ENCODE measurements around the gene RFFL.

RFFL gene

GRCh38 chr17:34988644-34989043 lies 74.9 kb downstream of the RFFL start:
- no peaks in the 10 kb centered on the region for H3K9me3 ChIP-seq (ENCODE audit: control insufficient read depth, insufficient read depth, low read length)
- peaks cover 95% of the 10 kb centered on the region for H3K36me3 ChIP-seq (ENCODE audit: control insufficient read depth, insufficient read depth, low read length)
- H3K4me3 ChIP-seq (ENCODE audit: low read depth, low read length), result no peak overlapping the region
- H3K4me1 ChIP-seq (ENCODE audit: control insufficient read depth, insufficient read depth, low read length), result no peaks in the 10 kb centered on the region
- H3K27ac ChIP-seq (ENCODE audit: low read depth, low read length), result no peak overlapping the region
- no peak overlapping the region for H3K9ac ChIP-seq (ENCODE audit: low read depth, low read length)
- H3K27me3 ChIP-seq (ENCODE audit: control insufficient read depth, insufficient read depth, low read length), result no peaks in the 10 kb centered on the region

GRCh38 chr17:34987232-34987631 lies 76.3 kb downstream of the RFFL start:
- no peak overlapping the region for H3K27ac ChIP-seq (ENCODE audit: low read depth, low read length)
- no peaks in the 10 kb centered on the region for H3K4me1 ChIP-seq (ENCODE audit: control insufficient read depth, insufficient read depth, low read length)
- H3K27me3 ChIP-seq (ENCODE audit: control insufficient read depth, insufficient read depth, low read length), result no peaks in the 10 kb centered on the region
- no peaks in the 10 kb centered on the region for H3K9me3 ChIP-seq (ENCODE audit: control insufficient read depth, insufficient read depth, low read length)
- H3K4me3 ChIP-seq (ENCODE audit: low read depth, low read length), result no peak overlapping the region
- peaks cover 92% of the 10 kb centered on the region for H3K36me3 ChIP-seq (ENCODE audit: control insufficient read depth, insufficient read depth, low read length)
- H3K9ac ChIP-seq (ENCODE audit: low read depth, low read length), result no peak overlapping the region

DNA sequence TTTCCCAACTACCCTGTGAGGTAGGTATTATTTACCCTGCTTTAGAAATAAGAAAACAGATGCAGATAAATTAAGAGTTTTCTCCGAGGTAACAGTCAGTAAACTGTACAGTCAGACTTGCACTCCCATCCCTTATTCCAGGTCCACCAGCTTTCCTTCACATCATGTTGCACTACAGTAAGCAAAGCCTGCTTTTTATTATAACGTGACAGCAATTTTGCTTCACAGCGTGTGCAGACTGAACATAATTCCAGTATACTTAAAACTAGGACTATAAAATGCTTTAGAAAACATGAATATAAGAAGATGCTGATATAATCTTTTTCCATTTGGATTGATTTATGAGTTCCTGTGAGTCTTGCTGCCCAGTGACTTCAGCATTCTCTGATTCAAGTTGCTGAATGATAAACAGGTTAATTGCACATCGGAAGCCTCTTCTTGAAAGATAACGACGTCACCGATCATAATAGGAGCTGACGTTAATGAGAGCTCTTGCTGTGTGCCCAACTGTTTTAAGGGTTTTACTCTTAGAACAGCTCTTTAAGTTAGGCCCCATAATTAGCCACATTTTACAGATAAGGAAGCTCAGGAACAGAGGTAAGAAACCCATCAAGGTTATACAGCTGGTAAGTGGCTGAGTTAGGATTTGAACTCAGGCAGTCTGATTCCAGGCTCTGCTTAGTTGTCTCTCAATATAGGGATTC lies 81.8 kb downstream of the RFFL start:
- H3K27ac ChIP-seq (ENCODE audit: low read depth, low read length), result peak overlapping the region; percentile 96
- H3K27me3 ChIP-seq (ENCODE audit: control insufficient read depth, insufficient read depth, low read length), result no peaks in the 10 kb centered on the region
- peak overlapping the region; percentile 74 for H3K4me3 ChIP-seq (ENCODE audit: low read depth, low read length)
- H3K9ac ChIP-seq (ENCODE audit: low read depth, low read length), result peak overlapping the region; percentile 98
- H3K36me3 ChIP-seq (ENCODE audit: control insufficient read depth, insufficient read depth, low read length), result peaks cover 44% of the 10 kb centered on the region
- H3K9me3 ChIP-seq (ENCODE audit: control insufficient read depth, insufficient read depth, low read length), result no peaks in the 10 kb centered on the region
- peaks cover 15% of the 10 kb centered on the region; the same call in 1 of the 2 replicates for H3K4me1 ChIP-seq (ENCODE audit: control insufficient read depth, insufficient read depth, low read length)

- Histone ChIP-seq H3K9ac (ENCODE audit: low read depth, low read length) (peak overlapping the region; percentile 98), H3K27ac (ENCODE audit: low read depth, low read length) (peak overlapping the region; percentile 96), H3K27me3 (ENCODE audit: control insufficient read depth, insufficient read depth, low read length) (no peaks in the 10 kb centered on the region), H3K4me3 (ENCODE audit: low read depth, low read length) (peak overlapping the region; percentile 74), H3K4me1 (ENCODE audit: control insufficient read depth, insufficient read depth, low read length) (peaks cover 15% of the 10 kb centered on the region; the same call in 1 of the 2 replicates), H3K9me3 (ENCODE audit: control insufficient read depth, insufficient read depth, low read length) (no peaks in the 10 kb centered on the region), H3K36me3 (ENCODE audit: control insufficient read depth, insufficient read depth, low read length) (peaks cover 38% of the 10 kb centered on the region)
Measured at GRCh38 chr17:34980681-34981537, 82.6 kb downstream of the RFFL start.

GRCh38 chr17:34980353-34980680 lies 83.2 kb downstream of the RFFL start, which contains the start of gene LIG3:
TSS of gene LIG3 (plus strand) at chr17:34980512. CDS start at chr17:34983006, 2,494 bp downstream.
- Histone ChIP-seq H3K27me3 (ENCODE audit: control insufficient read depth, insufficient read depth, low read length) (no peaks in the 10 kb centered on the region), H3K27ac (ENCODE audit: low read depth, low read length) (peak within 1 kb of the TSS; percentile 96), H3K9me3 (ENCODE audit: control insufficient read depth, insufficient read depth, low read length) (no peaks in the 10 kb centered on the region), H3K36me3 (ENCODE audit: control insufficient read depth, insufficient read depth, low read length) (peaks cover 32% of the 10 kb centered on the region), H3K9ac (ENCODE audit: low read depth, low read length) (peak within 1 kb of the TSS; percentile 98), H3K4me1 (ENCODE audit: control insufficient read depth, insufficient read depth, low read length) (peaks cover 15% of the 10 kb centered on the region; the same call in 1 of the 2 replicates), H3K4me3 (ENCODE audit: low read depth, low read length) (peak within 1 kb of the TSS; percentile 74)

DNA sequence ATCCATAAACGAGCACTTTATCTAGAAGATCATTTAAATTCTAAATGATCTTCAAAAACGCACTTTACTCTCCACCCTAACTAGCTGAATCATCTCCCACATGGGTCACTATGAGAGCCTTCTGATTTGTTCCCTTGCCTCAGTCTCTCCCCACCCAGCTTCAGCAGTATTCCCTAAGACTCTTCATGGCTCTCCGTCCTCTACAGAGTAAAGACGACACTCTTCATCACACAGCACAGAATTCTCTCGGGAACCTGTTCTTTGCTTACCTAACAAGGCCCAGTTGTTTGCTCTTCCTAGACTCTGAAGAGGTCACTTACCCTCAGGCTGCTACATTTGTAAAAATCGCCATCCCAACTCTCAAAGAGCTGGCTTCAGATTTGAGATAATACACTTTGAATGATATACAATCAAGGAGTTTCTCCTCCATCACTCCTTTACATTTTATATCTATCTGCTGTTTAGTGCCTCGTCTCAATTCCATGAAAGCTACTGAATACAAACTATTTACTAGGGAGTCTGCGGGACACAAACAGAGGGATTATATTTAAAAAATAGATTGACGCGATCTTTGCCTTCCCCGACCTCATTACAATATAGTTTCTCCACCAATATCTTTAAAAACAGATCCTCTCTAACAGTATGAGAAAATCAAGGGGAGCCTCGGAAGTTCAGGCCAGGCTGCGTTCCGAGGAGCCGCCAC lies 83.7 kb downstream of the RFFL start:
- Histone ChIP-seq H3K9me3 (ENCODE audit: control insufficient read depth, insufficient read depth, low read length) (no peaks in the 10 kb centered on the region), H3K36me3 (ENCODE audit: control insufficient read depth, insufficient read depth, low read length) (peaks cover 27% of the 10 kb centered on the region), H3K4me1 (ENCODE audit: control insufficient read depth, insufficient read depth, low read length) (peaks cover 15% of the 10 kb centered on the region; the same call in 1 of the 2 replicates), H3K9ac (ENCODE audit: low read depth, low read length) (peak overlapping the region; percentile 98), H3K27me3 (ENCODE audit: control insufficient read depth, insufficient read depth, low read length) (no peaks in the 10 kb centered on the region), H3K4me3 (ENCODE audit: low read depth, low read length) (peak overlapping the region; percentile 74), H3K27ac (ENCODE audit: low read depth, low read length) (peak overlapping the region; percentile 96)

GRCh38 chr17:34979153-34979552 lies 84.4 kb downstream of the RFFL start:
- H3K27ac ChIP-seq (ENCODE audit: low read depth, low read length), result no peak overlapping the region
- peak overlapping the region; percentile 74; the same call in 1 of the 2 replicates for H3K4me3 ChIP-seq (ENCODE audit: low read depth, low read length)
- no peaks in the 10 kb centered on the region for H3K9me3 ChIP-seq (ENCODE audit: control insufficient read depth, insufficient read depth, low read length)
- H3K27me3 ChIP-seq (ENCODE audit: control insufficient read depth, insufficient read depth, low read length), result no peaks in the 10 kb centered on the region
- no peak overlapping the region for H3K9ac ChIP-seq (ENCODE audit: low read depth, low read length)
- peaks cover 15% of the 10 kb centered on the region; the same call in 1 of the 2 replicates for H3K4me1 ChIP-seq (ENCODE audit: control insufficient read depth, insufficient read depth, low read length)
- peaks cover 21% of the 10 kb centered on the region for H3K36me3 ChIP-seq (ENCODE audit: control insufficient read depth, insufficient read depth, low read length)

- H3K4me3 ChIP-seq (ENCODE audit: low read depth, low read length), result no peak overlapping the region
- H3K36me3 ChIP-seq (ENCODE audit: control insufficient read depth, insufficient read depth, low read length), result no peaks in the 10 kb centered on the region
- no peak overlapping the region for H3K27ac ChIP-seq (ENCODE audit: low read depth, low read length)
- no peaks in the 10 kb centered on the region for H3K27me3 ChIP-seq (ENCODE audit: control insufficient read depth, insufficient read depth, low read length)
- peaks cover 7% of the 10 kb centered on the region; the same call in 1 of the 2 replicates for H3K4me1 ChIP-seq (ENCODE audit: control insufficient read depth, insufficient read depth, low read length)
- H3K9ac ChIP-seq (ENCODE audit: low read depth, low read length), result no peak overlapping the region
- no peaks in the 10 kb centered on the region for H3K9me3 ChIP-seq (ENCODE audit: control insufficient read depth, insufficient read depth, low read length)
Measured at GRCh38 chr17:34974794-34975785, 88.4 kb downstream of the RFFL start.

DNA sequence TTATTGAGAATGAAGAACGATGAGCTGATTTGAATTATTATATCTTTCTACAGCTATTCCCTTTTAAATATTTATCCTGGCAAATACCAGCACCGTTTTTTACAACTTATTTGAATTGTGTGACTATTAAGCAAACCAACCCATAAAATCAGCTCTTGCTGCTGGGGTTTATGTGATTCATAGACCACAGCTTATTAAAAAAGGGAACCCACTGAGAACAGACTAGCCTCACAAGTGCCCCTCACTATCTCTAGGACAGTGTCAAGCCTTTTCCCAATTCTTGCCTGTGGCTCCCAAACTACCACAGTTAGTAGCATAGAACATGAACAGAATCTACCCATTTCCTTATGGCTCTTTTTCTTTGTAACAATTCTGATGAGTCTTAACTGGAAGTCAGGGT lies 89.3 kb downstream of the RFFL start:
- H3K4me1 ChIP-seq (ENCODE audit: control insufficient read depth, insufficient read depth, low read length), result no peaks in the 10 kb centered on the region
- H3K27me3 ChIP-seq (ENCODE audit: control insufficient read depth, insufficient read depth, low read length), result no peaks in the 10 kb centered on the region
- no peak overlapping the region for H3K4me3 ChIP-seq (ENCODE audit: low read depth, low read length)
- no peak overlapping the region for H3K9ac ChIP-seq (ENCODE audit: low read depth, low read length)
- H3K27ac ChIP-seq (ENCODE audit: low read depth, low read length), result no peak overlapping the region
- no peaks in the 10 kb centered on the region for H3K9me3 ChIP-seq (ENCODE audit: control insufficient read depth, insufficient read depth, low read length)
- no peaks in the 10 kb centered on the region for H3K36me3 ChIP-seq (ENCODE audit: control insufficient read depth, insufficient read depth, low read length)

All from HUES48 (cell line).